Thyroid gland (tissue), 4 donors: ENCODE measurements around the gene PODNL1. TPM values are rescaled to one million over a fixed set of nuclear protein-coding genes. Genes with fewer than 3 reads are reported as not detected.

ENCODE experiments used
- DNase-seq, 2 donors: peaks; one replicate each; pipeline ENCODE4 v3.0.0-alpha.2; 2019
- H3K27ac ChIP-seq, 3 donors: fragments of 200-600 bp; sonication (generic); 1 replicate in 2 of 3; 2 replicates in 1 of 3; pipeline ENCODE4 v1.5.1; 2016 to 2019; ENCODE audit warnings: mild to moderate bottlenecking in 1 of 3, moderate library complexity in 1 of 3
- H3K27me3 ChIP-seq: fragments of 200-600 bp; sonication (generic); one replicate; pipeline ENCODE4 v1.5.1; 2019
- H3K36me3 ChIP-seq, 2 donors: fragments of 200-600 bp; sonication (generic); one replicate each; pipeline ENCODE4 v1.5.1; 2016 to 2019
- H3K4me1 ChIP-seq, 2 donors: fragments of 200-600 bp; sonication (generic); one replicate each; pipeline ENCODE4 v1.5.1; 2017 to 2019
- H3K4me3 ChIP-seq, 3 donors: fragments of 200-600 bp; sonication (generic); replicated peaks in 1 of 3; 1 replicate in 2 of 3; 2 replicates in 1 of 3; pipeline ENCODE4 v1.5.1; 2016; ENCODE audit warnings: mild to moderate bottlenecking in 1 of 3
- H3K9me3 ChIP-seq: fragments of 200-600 bp; sonication (generic); one replicate; pipeline ENCODE4 v1.5.1; 2017
- POLR2A ChIP-seq, 2 donors: fragments of 450-650 bp; IDR thresholded peaks; one replicate each; pipeline ENCODE4 v1.6.1; 2017; ENCODE audit warnings: antibody characterized with exemption in 2 of 2, mild to moderate bottlenecking in 2 of 2, moderate library complexity in 1 of 2
- WGBS, 2 donors: methylation state at CpG; one replicate each; pipeline ENCODE4 v1.1.5; 2017; 5-methylcytosine and 5-hydroxymethylcytosine counted together
- intact Hi-C: fragments of 100-400 bp; cut with DNase I; formaldehyde crosslinking; loops from one replicate; pipeline ENCODE4 v1.15.1; 2023
- total RNA-seq, 4 donors: library from RNA; depleted of rRNA; stranded (reverse); fragments of >200 nt; gene quantifications; one replicate each; pipeline ENCODE4 v1.2.3, GENCODE V29; 2016
- TF ChIP-seq, protein P1 (sequence below), 6 experiments: fragments of 200-600 bp in 3 of 6; fragments of 450-650 bp in 3 of 6; sonication (generic) in 3 of 6; IDR thresholded peaks; one replicate each; pipeline ENCODE4 v1.5.1; 2016 to 2019; ENCODE audit warnings: antibody characterized with exemption in 6 of 6, mild to moderate bottlenecking in 2 of 6, inconsistent platforms in 1 of 6, moderate library complexity in 1 of 6

Gene PODNL1
- total RNA-seq, 4 donors from 2014 or later: 0.40 to 1.4 (median 0.63) TPM; not detected in 1

DNA sequence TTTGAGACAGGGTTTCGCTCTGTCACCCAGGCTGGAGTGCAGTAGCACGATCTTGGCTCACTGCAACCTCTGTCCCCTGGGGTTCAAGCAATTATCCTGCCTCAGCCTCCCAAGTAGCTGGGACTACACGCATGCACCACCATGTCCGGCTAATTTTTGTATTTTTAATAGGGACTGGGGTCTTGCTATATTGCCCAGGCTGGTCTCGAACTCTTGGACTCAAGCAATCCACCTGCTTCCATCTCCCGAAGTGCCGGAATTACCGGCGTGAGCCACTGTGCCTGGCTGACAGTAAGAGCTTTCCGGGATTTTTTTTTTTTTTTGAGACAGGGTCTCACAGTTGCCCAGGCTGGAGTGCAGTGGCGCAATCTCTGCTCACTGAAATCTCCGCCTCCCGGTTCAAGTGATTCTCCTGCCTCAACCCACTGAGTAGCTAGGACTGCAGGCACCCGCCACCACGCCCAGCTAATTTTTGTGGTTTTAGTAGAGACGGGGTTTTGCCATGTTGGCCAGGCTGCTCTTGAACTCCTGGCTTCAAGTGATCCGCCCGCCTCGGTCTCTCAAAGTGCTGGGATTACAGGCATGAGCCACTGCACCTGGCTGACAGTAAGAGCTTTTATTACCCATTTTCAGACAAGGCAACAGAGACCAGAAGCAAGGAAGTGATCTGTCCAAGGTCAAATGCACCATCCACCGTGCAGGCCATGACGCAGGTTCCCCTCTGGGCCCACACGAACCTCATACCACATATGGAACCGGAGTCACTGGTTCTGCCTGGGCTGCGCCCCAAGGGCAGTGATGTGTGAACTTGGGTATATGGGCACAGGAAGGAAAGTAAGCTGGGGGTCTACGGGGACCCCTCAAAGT lies 46.9 kb upstream of the PODNL1 start:
- intact Hi-C loops: no loop called here
- WGBS, 2 donors: 58 to 77% methylated on average over 25 of the region's 25 CpGs
- H3K36me3 ChIP-seq: peaks cover 4 to 8% of the 10 kb centered on the region in 2 donors

DNA sequence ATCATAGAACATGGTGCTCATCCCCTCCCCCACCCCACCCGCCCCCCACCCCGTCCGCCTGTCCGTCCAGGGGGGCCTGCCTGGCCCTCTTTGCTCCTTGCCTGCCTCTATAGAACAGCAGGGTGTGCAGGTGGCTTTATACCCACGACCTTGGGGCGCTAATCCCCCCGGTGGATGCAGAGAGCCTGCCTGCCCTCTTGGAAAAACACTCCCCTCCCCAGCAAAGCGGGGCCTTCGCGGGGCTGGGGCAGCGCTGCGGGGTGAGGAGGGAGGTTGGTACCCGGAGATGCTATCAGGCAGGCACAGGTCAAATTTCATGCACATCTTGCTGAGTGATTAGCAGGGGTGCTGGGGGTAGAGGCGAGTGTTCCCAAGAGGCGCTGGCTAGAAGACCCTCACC lies 46.0 kb upstream of the PODNL1 start:
- Histone ChIP-seq H3K27ac (no peak overlapping the region), H3K4me1 (peaks cover 28 to 43% of the 10 kb centered on the region in 2 donors), H3K27me3 (no peaks in the 10 kb centered on the region), H3K36me3 (peaks cover 4 to 8% of the 10 kb centered on the region in 2 donors), H3K9me3 (no peaks in the 10 kb centered on the region), H3K4me3 (no peak overlapping the region)
- DNase-seq: no peak
- WGBS, 2 donors: 81 to 83% methylated on average over 8 to 12 of the region's 15 CpGs
- TF ChIP-seq POLR2A (IDR thresholded peaks at IDR 0.05): no peak
- intact Hi-C loops: no loop called here

More for the DNA sequence above, 46.9 kb upstream of the PODNL1 start:
- DNase-seq: peak; percentile 78 to 84
- no peak overlapping the region for H3K4me3 ChIP-seq
- peaks cover 25 to 38% of the 10 kb centered on the region in 2 donors for H3K4me1 ChIP-seq
- no peaks in the 10 kb centered on the region for H3K9me3 ChIP-seq
- TF ChIP-seq, protein P1, sequence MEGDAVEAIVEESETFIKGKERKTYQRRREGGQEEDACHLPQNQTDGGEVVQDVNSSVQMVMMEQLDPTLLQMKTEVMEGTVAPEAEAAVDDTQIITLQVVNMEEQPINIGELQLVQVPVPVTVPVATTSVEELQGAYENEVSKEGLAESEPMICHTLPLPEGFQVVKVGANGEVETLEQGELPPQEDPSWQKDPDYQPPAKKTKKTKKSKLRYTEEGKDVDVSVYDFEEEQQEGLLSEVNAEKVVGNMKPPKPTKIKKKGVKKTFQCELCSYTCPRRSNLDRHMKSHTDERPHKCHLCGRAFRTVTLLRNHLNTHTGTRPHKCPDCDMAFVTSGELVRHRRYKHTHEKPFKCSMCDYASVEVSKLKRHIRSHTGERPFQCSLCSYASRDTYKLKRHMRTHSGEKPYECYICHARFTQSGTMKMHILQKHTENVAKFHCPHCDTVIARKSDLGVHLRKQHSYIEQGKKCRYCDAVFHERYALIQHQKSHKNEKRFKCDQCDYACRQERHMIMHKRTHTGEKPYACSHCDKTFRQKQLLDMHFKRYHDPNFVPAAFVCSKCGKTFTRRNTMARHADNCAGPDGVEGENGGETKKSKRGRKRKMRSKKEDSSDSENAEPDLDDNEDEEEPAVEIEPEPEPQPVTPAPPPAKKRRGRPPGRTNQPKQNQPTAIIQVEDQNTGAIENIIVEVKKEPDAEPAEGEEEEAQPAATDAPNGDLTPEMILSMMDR (IDR thresholded peaks at IDR 0.05): no peak
- no peak for TF ChIP-seq POLR2A (IDR thresholded peaks at IDR 0.05)
- H3K27ac ChIP-seq: peak overlapping the region; percentile 76 to 84 (median 78)
- H3K27me3 ChIP-seq: no peaks in the 10 kb centered on the region

- H3K4me1 ChIP-seq: peaks cover 29 to 45% of the 10 kb centered on the region in 2 donors
- peaks cover 4 to 8% of the 10 kb centered on the region in 2 donors for H3K36me3 ChIP-seq
- no peaks in the 10 kb centered on the region for H3K9me3 ChIP-seq
- H3K27ac ChIP-seq: no peak overlapping the region
- H3K4me3 ChIP-seq: no peak overlapping the region
- no peaks in the 10 kb centered on the region for H3K27me3 ChIP-seq
- 90 to 96% methylated on average over 13 to 18 of the region's 21 CpGs for WGBS, 2 donors
- no peak for TF ChIP-seq POLR2A (IDR thresholded peaks at IDR 0.05)
- TF ChIP-seq, protein P1 (IDR thresholded peaks at IDR 0.05): no peak
- DNase-seq: no peak
- intact Hi-C loops: no loop called here
Measured at GRCh38 chr19:13983213-13983889, 45.1 kb upstream of the PODNL1 start.

GRCh38 chr19:13982773-13983172 lies 44.6 kb upstream of the PODNL1 start:
- intact Hi-C loops: no loop called here
- Histone ChIP-seq H3K36me3 (peaks cover 4 to 8% of the 10 kb centered on the region in 2 donors), H3K4me1 (peaks cover 28 to 41% of the 10 kb centered on the region in 2 donors), H3K4me3 (no peak overlapping the region), H3K27ac (no peak overlapping the region), H3K27me3 (no peaks in the 10 kb centered on the region), H3K9me3 (no peaks in the 10 kb centered on the region)
- TF ChIP-seq, protein P1 (IDR thresholded peaks at IDR 0.05): no peak
- no peak for TF ChIP-seq POLR2A (IDR thresholded peaks at IDR 0.05)
- 97% methylated on average over 8 of the region's 9 CpGs for WGBS, 2 donors
- no peak for DNase-seq

GRCh38 chr19:13981988-13982501 lies 43.8 kb upstream of the PODNL1 start:
- no peak overlapping the region for H3K4me3 ChIP-seq
- no peaks in the 10 kb centered on the region for H3K9me3 ChIP-seq
- intact Hi-C loops: no loop called here
- TF ChIP-seq POLR2A (IDR thresholded peaks at IDR 0.05): no peak
- TF ChIP-seq, protein P1 (IDR thresholded peaks at IDR 0.05): no peak
- H3K4me1 ChIP-seq: peaks cover 20 to 34% of the 10 kb centered on the region in 2 donors
- H3K36me3 ChIP-seq: peaks cover 4 to 8% of the 10 kb centered on the region in 2 donors
- no peak overlapping the region for H3K27ac ChIP-seq
- DNase-seq: no peak
- WGBS, 2 donors: 95 to 96% methylated on average over 16 to 17 of the region's 17 CpGs
- H3K27me3 ChIP-seq: no peaks in the 10 kb centered on the region
